Liver (tissue), 9 donors: ENCODE data around the gene TAS2R5. TPM values are rescaled to one million over a fixed set of nuclear protein-coding genes. Genes with fewer than 3 reads are reported as not detected.
"Not testable (repeated sequence)": the region's sequence is repeated elsewhere in the genome, so short reads cannot be mapped to it uniquely, and the experiment has no call there.

Experiments
- DNase-seq: peaks from one replicate; pipeline ENCODE4 v3.0.0-alpha.2; 2017; ENCODE audit warnings: low spot score
- H3K27ac ChIP-seq, 2 donors: one replicate each; pipeline ENCODE4 v1.7.0; 2013; ENCODE audit warnings: inconsistent platforms in 2 of 2, low read length in 2 of 2, control low read depth in 1 of 2, low read depth in 1 of 2, mild to moderate bottlenecking in 1 of 2
- H3K27me3 ChIP-seq, 4 donors: one replicate each; pipeline versions ENCODE4 v1.6.1 to v1.7.0; 2013; ENCODE audit warnings: low read length in 3 of 4, inconsistent platforms in 1 of 4, mild to moderate bottlenecking in 1 of 4, moderate library complexity in 1 of 4; ENCODE audit not compliant: control insufficient read depth in 4 of 4, insufficient read depth in 4 of 4
- H3K36me3 ChIP-seq, 4 donors: one replicate each; pipeline versions ENCODE4 v1.6.1 to v1.7.0; 2013; ENCODE audit warnings: low read length in 3 of 4, mild to moderate bottlenecking in 3 of 4, low read depth in 1 of 4, moderate library complexity in 1 of 4; ENCODE audit not compliant: control insufficient read depth in 4 of 4, insufficient read depth in 3 of 4
- H3K4me1 ChIP-seq, 4 donors: one replicate each; pipeline versions ENCODE4 v1.6.1 to v1.7.0; 2013; ENCODE audit warnings: low read length in 3 of 4, mild to moderate bottlenecking in 3 of 4, moderate library complexity in 1 of 4; ENCODE audit not compliant: control insufficient read depth in 4 of 4, insufficient read depth in 4 of 4
- H3K4me3 ChIP-seq, 3 donors: one replicate each; pipeline versions ENCODE4 v1.6.1 to v1.7.0; 2013; ENCODE audit warnings: low read length in 3 of 3, control low read depth in 1 of 3, low read depth in 1 of 3, mild to moderate bottlenecking in 1 of 3
- H3K9ac ChIP-seq, 2 donors: one replicate each; pipeline ENCODE4 v1.7.0; 2013; ENCODE audit warnings: low read length in 2 of 2, mild to moderate bottlenecking in 2 of 2, moderate library complexity in 2 of 2, control low read depth in 1 of 2, low read depth in 1 of 2
- H3K9me3 ChIP-seq, 4 donors: one replicate each; pipeline versions ENCODE4 v1.6.1 to v1.7.0; 2013; ENCODE audit warnings: low read length in 3 of 4; ENCODE audit not compliant: control insufficient read depth in 4 of 4
- EGR1 ChIP-seq, 2 donors: IDR thresholded peaks; 2 replicates each; pipeline ENCODE4 v1.6.1; 2016 to 2018; ENCODE audit warnings: antibody characterized with exemption in 2 of 2, low read depth in 2 of 2
- FOXA1 ChIP-seq: IDR thresholded peaks from 2 replicates; pipeline ENCODE4 v1.6.1; 2016; ENCODE audit warnings: antibody characterized with exemption
- GABPA ChIP-seq, 2 donors: IDR thresholded peaks in 1 of 2; conservative IDR thresholded peaks in 1 of 2; 2 replicates each; pipeline ENCODE4 v1.6.1; 2016; ENCODE audit warnings: antibody characterized with exemption in 2 of 2, mild to moderate bottlenecking in 1 of 2, moderate library complexity in 1 of 2
- HNF4A ChIP-seq, 2 donors: conservative IDR thresholded peaks; 2 replicates each; pipeline ENCODE4 v1.6.1; 2016; ENCODE audit warnings: antibody characterized with exemption in 2 of 2, mild to moderate bottlenecking in 2 of 2
- HNF4G ChIP-seq: IDR thresholded peaks from 2 replicates; pipeline ENCODE4 v1.6.1; 2016; ENCODE audit warnings: antibody characterized with exemption
- JUND ChIP-seq, 2 donors: IDR thresholded peaks; 2 replicates each; pipeline ENCODE4 v1.6.1; 2016; ENCODE audit warnings: antibody characterized with exemption in 2 of 2
- NR2F2 ChIP-seq: IDR thresholded peaks from 2 replicates; pipeline ENCODE4 v1.6.1; 2016; ENCODE audit warnings: antibody characterized with exemption
- RAD21 ChIP-seq, 2 donors: IDR thresholded peaks; 2 replicates each; pipeline ENCODE4 v1.6.1; 2016; ENCODE audit warnings: antibody characterized with exemption in 2 of 2, mild to moderate bottlenecking in 2 of 2
- RXRA ChIP-seq, 2 donors: IDR thresholded peaks; 2 replicates each; pipeline ENCODE4 v1.6.1; 2017 to 2018; ENCODE audit warnings: antibody characterized with exemption in 2 of 2, mild to moderate bottlenecking in 1 of 2
- SP1 ChIP-seq: IDR thresholded peaks from 2 replicates; pipeline ENCODE4 v1.6.1; 2018; ENCODE audit warnings: antibody characterized with exemption, mild to moderate bottlenecking
- TAF1 ChIP-seq: conservative IDR thresholded peaks from 2 replicates; pipeline ENCODE4 v1.6.1; 2016; ENCODE audit warnings: antibody characterized with exemption, mild to moderate bottlenecking
- YY1 ChIP-seq: IDR thresholded peaks from 2 replicates; pipeline ENCODE4 v1.6.1; 2016; ENCODE audit warnings: antibody characterized with exemption, mild to moderate bottlenecking
- ZBTB33 ChIP-seq: IDR thresholded peaks from 2 replicates; pipeline ENCODE4 v1.6.1; 2016; ENCODE audit warnings: antibody characterized with exemption
- WGBS: extraction: QIAGEN DNeasy Blood & Tissue Kit; methylation state at CpG from one replicate; pipeline ENCODE4 v1.1.7; 2013; 5-methylcytosine and 5-hydroxymethylcytosine counted together
- polyA plus RNA-seq, 2 donors: library from polyadenylated mRNA; stranded (reverse) in 1 of 2; unstranded in 1 of 2; fragments of 200-250 nt in 1 of 2; fragments of >200 nt in 1 of 2; fragmentation: Nextera tagmentation in 1 of 2; extraction: Ambion mirVana in 1 of 2; gene quantifications; one replicate each; pipeline versions ENCODE4 v1.2.1 to v1.2.3, GENCODE V29; 2013 to 2015
- total RNA-seq, 2 donors: library from RNA; depleted of rRNA; stranded (reverse); fragments of >200 nt; gene quantifications; one replicate each; pipeline ENCODE4 v1.2.3, GENCODE V29; 2014
- TF ChIP-seq, protein P1 (sequence below): IDR thresholded peaks from 2 replicates; pipeline ENCODE4 v1.6.1; 2016; ENCODE audit warnings: antibody characterized with exemption
- TF ChIP-seq, protein P2 (sequence below): IDR thresholded peaks from 2 replicates; pipeline ENCODE4 v1.6.1; 2016; ENCODE audit warnings: antibody characterized with exemption
- TF ChIP-seq, protein P3 (sequence below): IDR thresholded peaks from 2 replicates; pipeline ENCODE4 v1.6.1; 2016; ENCODE audit warnings: antibody characterized with exemption, mild to moderate bottlenecking
- TF ChIP-seq, protein P4 (sequence below): fragments of 150-350 bp; IDR thresholded peaks from 2 replicates; pipeline ENCODE4 v1.5.1; 2017; ENCODE audit warnings: improper control_type of control experiment, low read depth, low read length; ENCODE audit not compliant: missing input control
- donor health status: healthy.
- donor health status: healthy.
- donor health status: healthy.
- donor health status: healthy.
- donor health status: healthy.

The TAS2R5 gene
- total and polyA plus RNA-seq, 4 donors = 0.05 to 3.6 (median 0.40) TPM

- TF ChIP-seq SP1 (no peak), YY1 (no peak), TAF1 (no peak), RXRA (IDR thresholded peaks at IDR 0.05) (no peak), ZBTB33 (no peak), GABPA (IDR thresholded peaks at IDR 0.05 in 1 of 2, conservative IDR thresholded peaks at IDR 0.05 in 1 of 2) (no peak), HNF4A (conservative IDR thresholded peaks at IDR 0.05) (no peak), EGR1 (IDR thresholded peaks at IDR 0.05; ENCODE audit: low read depth in 2 of 2) (no peak)
- TF ChIP-seq, protein P1, sequence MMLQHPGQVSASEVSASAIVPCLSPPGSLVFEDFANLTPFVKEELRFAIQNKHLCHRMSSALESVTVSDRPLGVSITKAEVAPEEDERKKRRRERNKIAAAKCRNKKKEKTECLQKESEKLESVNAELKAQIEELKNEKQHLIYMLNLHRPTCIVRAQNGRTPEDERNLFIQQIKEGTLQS = no peak
These were observed 26.2 kb upstream of the TAS2R5 start, which contains the start of gene TAS2R3 (continued) for GRCh38 chr7:141763797-141764196.

DNA sequence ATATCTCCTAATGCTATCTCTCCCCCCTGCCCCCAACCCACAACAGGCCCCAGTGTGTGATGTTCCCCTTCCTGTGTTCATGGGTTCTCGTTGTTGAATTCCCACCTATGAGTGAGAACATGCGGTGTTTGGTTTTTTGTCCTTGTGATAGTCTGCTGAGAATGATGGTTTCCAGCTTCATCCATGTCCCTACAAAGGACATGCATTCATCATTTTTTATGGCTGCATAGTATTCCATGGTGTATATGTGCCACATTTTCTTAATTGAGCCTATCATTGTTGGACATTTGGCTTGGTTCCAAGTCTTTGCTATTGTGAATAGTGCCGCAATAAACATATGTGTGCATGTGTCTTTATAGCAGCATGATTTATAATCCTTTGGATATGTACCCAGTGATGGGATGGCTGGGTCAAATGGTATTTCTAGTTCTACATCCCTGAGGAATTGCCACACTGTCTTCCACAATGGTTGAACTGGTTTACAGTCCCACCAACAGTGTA lies 19.9 kb upstream of the TAS2R5 start:
- not testable (repeated sequence) for H3K9ac ChIP-seq, H3K9me3 ChIP-seq, H3K27me3 ChIP-seq, H3K27ac ChIP-seq, H3K4me3 ChIP-seq, DNase-seq, H3K4me1 ChIP-seq, H3K36me3 ChIP-seq
- 97% methylated on average over 3 of the region's 3 CpGs for WGBS

- Histone ChIP-seq H3K9ac (no peak within 1 kb of the TSS), H3K4me3 (no peak within 1 kb of the TSS), H3K27ac (no peak within 1 kb of the TSS), H3K4me1 (no peaks in the 10 kb centered on the region), H3K36me3 (peaks cover 0 to 11% (median 6%) of the 10 kb centered on the region in 4 donors), H3K27me3 (no peaks in the 10 kb centered on the region), H3K9me3 (no peaks in the 10 kb centered on the region)
- DNase-seq = no peak
- WGBS = 98% methylated on average over 1 of the region's 1 CpG
- TF ChIP-seq, protein P2, sequence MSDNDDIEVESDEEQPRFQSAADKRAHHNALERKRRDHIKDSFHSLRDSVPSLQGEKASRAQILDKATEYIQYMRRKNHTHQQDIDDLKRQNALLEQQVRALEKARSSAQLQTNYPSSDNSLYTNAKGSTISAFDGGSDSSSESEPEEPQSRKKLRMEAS = no peak
- TF ChIP-seq, protein P3, sequence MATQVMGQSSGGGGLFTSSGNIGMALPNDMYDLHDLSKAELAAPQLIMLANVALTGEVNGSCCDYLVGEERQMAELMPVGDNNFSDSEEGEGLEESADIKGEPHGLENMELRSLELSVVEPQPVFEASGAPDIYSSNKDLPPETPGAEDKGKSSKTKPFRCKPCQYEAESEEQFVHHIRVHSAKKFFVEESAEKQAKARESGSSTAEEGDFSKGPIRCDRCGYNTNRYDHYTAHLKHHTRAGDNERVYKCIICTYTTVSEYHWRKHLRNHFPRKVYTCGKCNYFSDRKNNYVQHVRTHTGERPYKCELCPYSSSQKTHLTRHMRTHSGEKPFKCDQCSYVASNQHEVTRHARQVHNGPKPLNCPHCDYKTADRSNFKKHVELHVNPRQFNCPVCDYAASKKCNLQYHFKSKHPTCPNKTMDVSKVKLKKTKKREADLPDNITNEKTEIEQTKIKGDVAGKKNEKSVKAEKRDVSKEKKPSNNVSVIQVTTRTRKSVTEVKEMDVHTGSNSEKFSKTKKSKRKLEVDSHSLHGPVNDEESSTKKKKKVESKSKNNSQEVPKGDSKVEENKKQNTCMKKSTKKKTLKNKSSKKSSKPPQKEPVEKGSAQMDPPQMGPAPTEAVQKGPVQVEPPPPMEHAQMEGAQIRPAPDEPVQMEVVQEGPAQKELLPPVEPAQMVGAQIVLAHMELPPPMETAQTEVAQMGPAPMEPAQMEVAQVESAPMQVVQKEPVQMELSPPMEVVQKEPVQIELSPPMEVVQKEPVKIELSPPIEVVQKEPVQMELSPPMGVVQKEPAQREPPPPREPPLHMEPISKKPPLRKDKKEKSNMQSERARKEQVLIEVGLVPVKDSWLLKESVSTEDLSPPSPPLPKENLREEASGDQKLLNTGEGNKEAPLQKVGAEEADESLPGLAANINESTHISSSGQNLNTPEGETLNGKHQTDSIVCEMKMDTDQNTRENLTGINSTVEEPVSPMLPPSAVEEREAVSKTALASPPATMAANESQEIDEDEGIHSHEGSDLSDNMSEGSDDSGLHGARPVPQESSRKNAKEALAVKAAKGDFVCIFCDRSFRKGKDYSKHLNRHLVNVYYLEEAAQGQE = no peak
- TF ChIP-seq RAD21 (IDR thresholded peaks at IDR 0.05) (no peak), HNF4G (no peak), RXRA (IDR thresholded peaks at IDR 0.05) (no peak), ZBTB33 (no peak), FOXA1 (no peak), JUND (IDR thresholded peaks at IDR 0.05) (no peak), NR2F2 (no peak)
- TF ChIP-seq, protein P4, sequence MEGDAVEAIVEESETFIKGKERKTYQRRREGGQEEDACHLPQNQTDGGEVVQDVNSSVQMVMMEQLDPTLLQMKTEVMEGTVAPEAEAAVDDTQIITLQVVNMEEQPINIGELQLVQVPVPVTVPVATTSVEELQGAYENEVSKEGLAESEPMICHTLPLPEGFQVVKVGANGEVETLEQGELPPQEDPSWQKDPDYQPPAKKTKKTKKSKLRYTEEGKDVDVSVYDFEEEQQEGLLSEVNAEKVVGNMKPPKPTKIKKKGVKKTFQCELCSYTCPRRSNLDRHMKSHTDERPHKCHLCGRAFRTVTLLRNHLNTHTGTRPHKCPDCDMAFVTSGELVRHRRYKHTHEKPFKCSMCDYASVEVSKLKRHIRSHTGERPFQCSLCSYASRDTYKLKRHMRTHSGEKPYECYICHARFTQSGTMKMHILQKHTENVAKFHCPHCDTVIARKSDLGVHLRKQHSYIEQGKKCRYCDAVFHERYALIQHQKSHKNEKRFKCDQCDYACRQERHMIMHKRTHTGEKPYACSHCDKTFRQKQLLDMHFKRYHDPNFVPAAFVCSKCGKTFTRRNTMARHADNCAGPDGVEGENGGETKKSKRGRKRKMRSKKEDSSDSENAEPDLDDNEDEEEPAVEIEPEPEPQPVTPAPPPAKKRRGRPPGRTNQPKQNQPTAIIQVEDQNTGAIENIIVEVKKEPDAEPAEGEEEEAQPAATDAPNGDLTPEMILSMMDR = no peak
- TF ChIP-seq, protein P1 = no peak
These were observed 13.6 kb upstream of the TAS2R5 start, which contains the start of gene TAS2R4 for GRCh38 chr7:141776374-141776773. TAS2R4 (plus strand) TSS chr7:141776674; CDS start chr7:141778489, 1,815 bp downstream.
